HepG2 (cell line): ENCODE data around the gene FNDC3B. TPM values are rescaled to one million over a fixed set of nuclear protein-coding genes. Genes with fewer than 3 reads are reported as not detected.
A peak's percentile ranks its signal among the peaks of the same experiment; 100 is the strongest.

Experiments used
- ATAC-seq: fragments of 200-7000 bp; cut with Tn5 transposase; 3 replicates; pipeline ENCODE4 v1.9.1; 2020; ENCODE audit warnings: mild to moderate bottlenecking, moderate library complexity
- BruUV-seq: library from RNA; stranded (reverse); fragments of 400-500 nt; replicated peaks from 2 replicates; lab custom pipeline; 2021; lab: Mats Ljungman, UMichigan
- CTCF ChIA-PET: fragments of 300-600 bp; formaldehyde crosslinking; extraction: SDS; loops from one replicate; lab custom pipeline; 2021; ENCODE audit warnings: low total read pairs, inconsistent platforms, low intra/inter-chr PET ratio; lab: Yijun Ruan, JAX
- POLR2A ChIA-PET: fragments of 350-600 bp; sonication (Branson Sonifier 250); formaldehyde crosslinking; loops from one replicate; lab custom pipeline; 2020; ENCODE audit warnings: antibody characterized with exemption, inconsistent platforms; lab: Yijun Ruan, JAX
- DNase-seq: peaks from one replicate; pipeline ENCODE4 v3.0.0-alpha.2; 2015; ENCODE audit warnings: low spot score
- FAIRE-seq: peaks from 3 replicates; lab custom pipeline; 2011; peaks lifted over from hg19 to GRCh38; lab: Jason Lieb, UNC
- H2AFZ ChIP-seq: one replicate; pipeline ENCODE4 v1.6.1; 2011; ENCODE audit warnings: low read length, inconsistent platforms
- H3K27ac ChIP-seq: fragments of 300-600 bp; 3 replicates; pipeline ENCODE4 v1.8.0; 2011; ENCODE audit warnings: mixed run types, mild to moderate bottlenecking, mixed read lengths, low read length, inconsistent platforms; ENCODE audit not compliant: insufficient read depth; ENCODE audit errors: extremely low read length
- H3K27me3 ChIP-seq, 2 experiments: fragments of 200-600 bp in 1 of 2; 2 replicates in 1 of 2; 3 replicates in 1 of 2; pipeline versions ENCODE4 v1.6.0 to v1.8.0; 2011; ENCODE audit warnings: low read length in 2 of 2, mild to moderate bottlenecking in 2 of 2, moderate library complexity in 2 of 2, inconsistent platforms in 1 of 2; ENCODE audit not compliant: insufficient read depth in 2 of 2, control insufficient read depth in 1 of 2
- H3K36me3 ChIP-seq, 2 experiments: fragments of 200-600 bp in 1 of 2; replicated peaks in 1 of 2; 2 replicates in 1 of 2; 3 replicates in 1 of 2; pipeline versions ENCODE4 v1.5.1 to v1.8.0; 2011; ENCODE audit warnings: low read length in 2 of 2, inconsistent platforms in 1 of 2; ENCODE audit not compliant: insufficient read depth in 2 of 2, control insufficient read depth in 1 of 2
- H3K4me1 ChIP-seq: 2 replicates; pipeline ENCODE4 v1.5.1; 2012; ENCODE audit warnings: low read length, inconsistent platforms; ENCODE audit not compliant: insufficient read depth
- H3K4me2 ChIP-seq: 2 replicates; pipeline ENCODE4 v1.6.0; 2011; ENCODE audit warnings: low read depth, low read length, inconsistent platforms
- H3K4me3 ChIP-seq, 3 experiments: fragments of 200-600 bp in 1 of 3; sonication (generic), shearing (Covaris generic) in 1 of 3; replicated peaks in 1 of 3; 2 replicates each; pipeline ENCODE4 v1.5.1; 2011 to 2016; ENCODE audit warnings: low read length in 3 of 3, inconsistent platforms in 2 of 3, low read depth in 2 of 3, mild to moderate bottlenecking in 2 of 3, control low read depth in 1 of 3, mixed read lengths in 1 of 3; ENCODE audit not compliant: insufficient read depth in 1 of 3
- H3K79me2 ChIP-seq: one replicate; pipeline ENCODE4 v1.6.1; 2011; ENCODE audit warnings: low read length, inconsistent platforms; ENCODE audit not compliant: insufficient read depth
- H3K9ac ChIP-seq: 2 replicates; pipeline ENCODE4 v1.6.0; 2011; ENCODE audit warnings: mild to moderate bottlenecking, low read depth, low read length, inconsistent platforms; ENCODE audit not compliant: insufficient read depth
- H3K9me3 ChIP-seq: 2 replicates; pipeline ENCODE4 v1.5.1; 2012; ENCODE audit warnings: mild to moderate bottlenecking, low read length
- H4K20me1 ChIP-seq: 2 replicates; pipeline ENCODE4 v1.6.0; 2011; ENCODE audit warnings: inconsistent platforms, mild to moderate bottlenecking, low read length, moderate library complexity; ENCODE audit not compliant: insufficient read depth
- CBX2 ChIP-seq, 2 experiments: fragments of 200-600 bp in 1 of 2; sonication (generic); formaldehyde crosslinking in 1 of 2; IDR thresholded peaks; 2 replicates each; pipeline versions ENCODE4 v1.7.0 to v1.8.1; 2018 to 2022; ENCODE audit warnings: low read depth in 2 of 2, low read length in 1 of 2, mild to moderate bottlenecking in 1 of 2, missing genetic modification reagents in 1 of 2
- CEBPG ChIP-seq: IDR thresholded peaks from 2 replicates; pipeline ENCODE4 v1.6.1; 2016
- DDIT3 ChIP-seq: sonication (generic); formaldehyde crosslinking; IDR thresholded peaks from 2 replicates; pipeline ENCODE4 v1.4.0; 2020; ENCODE audit warnings: mild to moderate bottlenecking, missing genetic modification reagents
- PCBP1 ChIP-seq: fragments of 200-400 bp; formaldehyde crosslinking; IDR thresholded peaks from 2 replicates; pipeline ENCODE4 v1.6.1; 2017; ENCODE audit warnings: mild to moderate bottlenecking, low read depth, low read length, borderline replicate concordance
- RAD51 ChIP-seq: fragments of 450-650 bp; IDR thresholded peaks from 2 replicates; pipeline ENCODE4 v1.6.1; 2016; ENCODE audit warnings: borderline replicate concordance
- ZNF34 ChIP-seq: sonication (generic); formaldehyde crosslinking; IDR thresholded peaks from 2 replicates; pipeline ENCODE4 v1.4.0; 2020; ENCODE audit warnings: mild to moderate bottlenecking, missing genetic modification reagents, borderline replicate concordance
- ZNF451 ChIP-seq: sonication (generic); formaldehyde crosslinking; IDR thresholded peaks from 2 replicates; pipeline ENCODE4 v1.5.0; 2020; ENCODE audit warnings: mild to moderate bottlenecking, missing genetic modification reagents
- ZNF556 ChIP-seq: sonication (generic); formaldehyde crosslinking; IDR thresholded peaks from 2 replicates; pipeline ENCODE4 v1.4.0; 2020; ENCODE audit warnings: mild to moderate bottlenecking, missing genetic modification reagents, borderline replicate concordance
- ZNF572 ChIP-seq: sonication (generic); formaldehyde crosslinking; IDR thresholded peaks from 2 replicates; pipeline ENCODE4 v1.5.1; 2020; ENCODE audit warnings: mild to moderate bottlenecking, missing genetic modification reagents
- ZNF607 ChIP-seq: sonication (generic); formaldehyde crosslinking; IDR thresholded peaks from 2 replicates; pipeline ENCODE4 v1.5.1; 2020; ENCODE audit warnings: missing genetic modification reagents, mild to moderate bottlenecking, borderline replicate concordance
- ZNF670 ChIP-seq: sonication (generic); formaldehyde crosslinking; IDR thresholded peaks from 2 replicates; pipeline ENCODE4 v1.8.0; 2022; ENCODE audit warnings: mild to moderate bottlenecking, missing genetic modification reagents, borderline replicate concordance
- ZNF720 ChIP-seq: sonication (generic); formaldehyde crosslinking; IDR thresholded peaks from 2 replicates; pipeline ENCODE4 v1.4.0; 2020; ENCODE audit warnings: missing genetic modification reagents
- WGBS: methylation state at CpG from one replicate; pipeline ENCODE4 v1.1.6; 2017; ENCODE audit warnings: low lambda C conversion rate; 5-methylcytosine and 5-hydroxymethylcytosine counted together
- in situ Hi-C: cut with HindIII; loops from 2 replicates; pipeline ENCODE4 v1.10.0; 2017; ENCODE audit warnings: low pct_unique_long_range_greater_than_20kb; ENCODE audit not compliant: extremely low pct_ligation_motif_present
- intact Hi-C: fragments of 100-400 bp; cut with micrococcal nuclease; formaldehyde crosslinking; loops from one replicate; pipeline ENCODE4 v1.10.0; 2022; ENCODE audit not compliant: unreplicated experiment
- polyA plus RNA-seq, 8 experiments: library from polyadenylated mRNA; depleted of rRNA in 3 of 8; stranded (reverse) in 7 of 8; unstranded in 1 of 8; fragments of >200 nt; fragmentation: Illumina TruSeq in 4 of 8; extraction: Trizol in 4 of 8; gene quantifications; 2 replicates each; pipeline versions ENCODE4 v1.2.1 to v1.2.3, GENCODE V29; 2011 to 2016; ENCODE audit warnings: low read depth in 4 of 8, missing spikeins in 1 of 8, mixed read lengths in 1 of 8; ENCODE audit not compliant: insufficient read depth in 1 of 8
- total RNA-seq, 5 experiments: library from RNA; depleted of rRNA; stranded (reverse); fragments of >200 nt; fragmentation: Illumina TruSeq; extraction: Trizol; gene quantifications; 2 replicates each; pipeline ENCODE4 v1.2.3, GENCODE V29; 2016; ENCODE audit warnings: low read depth in 1 of 5
- TF ChIP-seq, protein P1 (sequence below): sonication (generic); formaldehyde crosslinking; IDR thresholded peaks from 2 replicates; pipeline ENCODE4 v1.4.0; 2020; ENCODE audit warnings: missing genetic modification reagents
- TF ChIP-seq, protein P2 (sequence below): sonication (generic); formaldehyde crosslinking; IDR thresholded peaks from 2 replicates; pipeline ENCODE4 v1.9.0; 2021; ENCODE audit warnings: missing genetic modification reagents, borderline replicate concordance

The FNDC3B gene
- total and polyA plus RNA-seq, 2 of the 13 experiments (the other 11 are each of a cell fraction or from before 2014, with no cell fraction given): 74.8 to 103 TPM

GRCh38 chr3:172131746-172132145, 92.4 kb downstream of the FNDC3B start:
- FAIRE-seq: no peak

More at GRCh38 chr3:172131746-172132145, 92.4 kb downstream of the FNDC3B start:
- ATAC-seq (no peak), DNase-seq (no peak)
- ChIA-PET CTCF (no interaction called here), POLR2A (no interaction called here)
- intact Hi-C loops: no loop called here
- no TSS peak for BruUV-seq
- TF ChIP-seq ZNF720 (CRISPR knock-in tag) (no peak), ZNF34 (CRISPR knock-in tag) (no peak), RAD51 (no peak), ZNF451 (CRISPR knock-in tag) (no peak), ZNF572 (CRISPR knock-in tag) (no peak), ZNF607 (CRISPR knock-in tag) (no peak), PCBP1 (no peak), DDIT3 (no peak), CEBPG (CRISPR knock-in tag) (no peak), CBX2 (IDR thresholded peaks at IDR 0.05; ENCODE audit: low read depth, low read length) (no peak), CBX2 (CRISPR knock-in tag; IDR thresholded peaks at IDR 0.05; ENCODE audit: low read depth) (no peak), ZNF556 (CRISPR knock-in tag) (no peak), ZNF670 (no peak)
- TF ChIP-seq, protein P1, sequence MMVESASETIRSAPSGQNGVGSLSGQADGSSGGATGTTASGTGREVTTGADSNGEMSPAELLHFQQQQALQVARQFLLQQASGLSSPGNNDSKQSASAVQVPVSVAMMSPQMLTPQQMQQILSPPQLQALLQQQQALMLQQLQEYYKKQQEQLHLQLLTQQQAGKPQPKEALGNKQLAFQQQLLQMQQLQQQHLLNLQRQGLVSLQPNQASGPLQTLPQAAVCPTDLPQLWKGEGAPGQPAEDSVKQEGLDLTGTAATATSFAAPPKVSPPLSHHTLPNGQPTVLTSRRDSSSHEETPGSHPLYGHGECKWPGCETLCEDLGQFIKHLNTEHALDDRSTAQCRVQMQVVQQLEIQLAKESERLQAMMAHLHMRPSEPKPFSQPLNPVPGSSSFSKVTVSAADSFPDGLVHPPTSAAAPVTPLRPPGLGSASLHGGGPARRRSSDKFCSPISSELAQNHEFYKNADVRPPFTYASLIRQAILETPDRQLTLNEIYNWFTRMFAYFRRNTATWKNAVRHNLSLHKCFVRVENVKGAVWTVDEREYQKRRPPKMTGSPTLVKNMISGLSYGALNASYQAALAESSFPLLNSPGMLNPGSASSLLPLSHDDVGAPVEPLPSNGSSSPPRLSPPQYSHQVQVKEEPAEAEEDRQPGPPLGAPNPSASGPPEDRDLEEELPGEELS (CRISPR knock-in tag): no peak
- TF ChIP-seq, protein P2, sequence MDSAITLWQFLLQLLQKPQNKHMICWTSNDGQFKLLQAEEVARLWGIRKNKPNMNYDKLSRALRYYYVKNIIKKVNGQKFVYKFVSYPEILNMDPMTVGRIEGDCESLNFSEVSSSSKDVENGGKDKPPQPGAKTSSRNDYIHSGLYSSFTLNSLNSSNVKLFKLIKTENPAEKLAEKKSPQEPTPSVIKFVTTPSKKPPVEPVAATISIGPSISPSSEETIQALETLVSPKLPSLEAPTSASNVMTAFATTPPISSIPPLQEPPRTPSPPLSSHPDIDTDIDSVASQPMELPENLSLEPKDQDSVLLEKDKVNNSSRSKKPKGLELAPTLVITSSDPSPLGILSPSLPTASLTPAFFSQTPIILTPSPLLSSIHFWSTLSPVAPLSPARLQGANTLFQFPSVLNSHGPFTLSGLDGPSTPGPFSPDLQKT (CRISPR knock-in tag): no peak
- H2AFZ ChIP-seq: no peak overlapping the region
- in situ Hi-C loops: no loop called here
- H3K79me2 ChIP-seq: peaks cover 97% of the 10 kb centered on the region
- peaks cover 99% of the 10 kb centered on the region for H3K4me1 ChIP-seq
- no peak overlapping the region for H3K9ac ChIP-seq
- H3K27me3 ChIP-seq: no peaks in the 10 kb centered on the region
- peaks cover 11 to 36% of the 10 kb centered on the region in 2 experiments for H3K36me3 ChIP-seq
- WGBS: 96% methylated on average over 1 of the region's 1 CpG
- no peak overlapping the region for H3K4me3 ChIP-seq
- peak overlapping the region; percentile 96 for H3K27ac ChIP-seq
- H3K9me3 ChIP-seq: no peaks in the 10 kb centered on the region
- H4K20me1 ChIP-seq: peaks cover 74% of the 10 kb centered on the region
- no peak overlapping the region for H3K4me2 ChIP-seq
